ENCODE data around the gene DPP10. TPM values are rescaled to one million over a fixed set of nuclear protein-coding genes. Genes with fewer than 3 reads are reported as not detected.

Gene DPP10
- total and polyA plus RNA-seq, 10 of the 15 experiments (the other 5 are each of a cell fraction or from before 2014, with no cell fraction given): not detected

- Histone ChIP-seq H3K36me3 (ENCODE audit: control insufficient read depth in 2 of 2, insufficient read depth in 2 of 2, low read length in 1 of 2) (no peaks in the 10 kb centered on the region), H3K4me3 (no peak overlapping the region), H3K79me2 (ENCODE audit: control insufficient read depth, insufficient read depth, low read length) (no peaks in the 10 kb centered on the region), H3K9me3 (replicated peaks; ENCODE audit: control insufficient read depth, insufficient read depth, low read length) (no peaks in the 10 kb centered on the region), H3K27ac (ENCODE audit: control insufficient read depth, insufficient read depth) (no peak overlapping the region), H3K27me3 (replicated peaks in 1 of 2; ENCODE audit: control insufficient read depth in 2 of 2, insufficient read depth in 2 of 2, low read length in 1 of 2) (no peaks in the 10 kb centered on the region), H2AFZ (ENCODE audit: control insufficient read depth, low read depth, low read length) (no peak overlapping the region), H3K4me1 (ENCODE audit: control insufficient read depth, insufficient read depth, low read length) (no peaks in the 10 kb centered on the region), H4K20me1 (ENCODE audit: control insufficient read depth, insufficient read depth) (no peaks in the 10 kb centered on the region), H3K9ac (ENCODE audit: control insufficient read depth, insufficient read depth, low read length) (no peak overlapping the region), H3K4me2 (ENCODE audit: control insufficient read depth, insufficient read depth) (no peak overlapping the region)
- no peak for DNase-seq (ENCODE audit: low read depth, low spot score)
- ATAC-seq: no peak
- no TSS peak for BruUV-seq (replicated peaks)
- in situ Hi-C loops (cut with MboI): no loop called here
- intact Hi-C loops (cut with micrococcal nuclease; ENCODE audit: unreplicated experiment): no loop called here
- FAIRE-seq: no peak
- ChIA-PET RAD21 (ENCODE audit: unreplicated experiment) (no interaction called here), SMC1A (ENCODE audit: uncharacterized antibody, unreplicated experiment) (no interaction called here), POLR2A (no interaction called here), CTCF (interaction anchor here (1.5 kb wide), 1 partner anchor 11 kb away, joined by 3 read pairs; no protein-coding TSS in a partner anchor)
- 9% methylated on average over 4 of the region's 4 CpGs for WGBS (ENCODE audit: insufficient coverage, insufficient replicate concordance, low lambda C conversion rate, missing lambda C conversion rate)
- no peak for TF ChIP-seq SIN3A (IDR thresholded peaks at IDR 0.05; ENCODE audit: low read depth, low read length)
- TF ChIP-seq, protein P1, sequence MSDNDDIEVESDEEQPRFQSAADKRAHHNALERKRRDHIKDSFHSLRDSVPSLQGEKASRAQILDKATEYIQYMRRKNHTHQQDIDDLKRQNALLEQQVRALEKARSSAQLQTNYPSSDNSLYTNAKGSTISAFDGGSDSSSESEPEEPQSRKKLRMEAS (IDR thresholded peaks at IDR 0.05; ENCODE audit: low read depth, low read length): no peak
- TF ChIP-seq TAF1 (IDR thresholded peaks at IDR 0.05; ENCODE audit: borderline replicate concordance, low read depth, low read length): no peak
- TF ChIP-seq CEBPB (IDR thresholded peaks at IDR 0.05; ENCODE audit: borderline replicate concordance in 1 of 2, low read depth in 2 of 2, low read length in 2 of 2): no peak
- no peak for TF ChIP-seq RB1 (IDR thresholded peaks at IDR 0.05; ENCODE audit: borderline replicate concordance)
- no peak for TF ChIP-seq CHD2 (IDR thresholded peaks at IDR 0.05; ENCODE audit: borderline replicate concordance, low read depth, low read length)
- TF ChIP-seq IKZF1 (conservative IDR thresholded peaks at IDR 0.05): no peak
- TF ChIP-seq SUPT20H (IDR thresholded peaks at IDR 0.05; ENCODE audit: borderline replicate concordance, control insufficient read depth, low read depth, low read length): no peak
- TF ChIP-seq TARDBP (IDR thresholded peaks at IDR 0.05; ENCODE audit: borderline replicate concordance): no peak
- no peak for TF ChIP-seq BRCA1 (IDR thresholded peaks at IDR 0.05; ENCODE audit: low read depth, low read length)
- no peak for TF ChIP-seq ZBTB11 (CRISPR knock-in tag; IDR thresholded peaks at IDR 0.05)
- TF ChIP-seq HDAC6 (IDR thresholded peaks at IDR 0.05; ENCODE audit: unreplicated experiment): no peak
- TF ChIP-seq HDAC2 (IDR thresholded peaks at IDR 0.05): no peak
- TF ChIP-seq USF1 (IDR thresholded peaks at IDR 0.05; ENCODE audit: borderline replicate concordance, extremely low read length, insufficient read depth, low read depth, low read length): no peak
- no peak for TF ChIP-seq PRDM15 (CRISPR knock-in tag; IDR thresholded peaks at IDR 0.05)
- TF ChIP-seq PAX5 (IDR thresholded peaks at IDR 0.05; ENCODE audit: borderline replicate concordance, low read depth, low read length): no peak
These were observed 652.0 kb downstream of the DPP10 start for GRCh38 chr2:115094441-115094840.

All from GM12878 (cell line).